Inflammatory macrophage (primary cell): ENCODE results near the gene ZNF740.
A peak's percentile ranks its signal among the peaks of the same experiment; 100 is the strongest.
"Not testable (repeated sequence)": the region's sequence is repeated elsewhere in the genome, so short reads cannot be mapped to it uniquely, and the experiment has no call there.

Source experiments
- DNase-seq, 2 donors: peaks; one replicate each; pipeline ENCODE4 v3.0.0-alpha.2; 2020 to 2022
- total RNA-seq, 18 experiments: gene quantifications; one replicate each; lab custom pipeline; 2026; ENCODE audit warnings: mixed read lengths in 6 of 18, inconsistent platforms in 2 of 18; lab: John Stamatoyannopoulos, UW

The ZNF740 gene
- 3.5 to 36.9 (median 18.9) reads per million in 18 experiments for total RNA-seq

- DNase-seq = peak; percentile 97 to 98
Measured at GRCh38 chr12:53180220-53180930, at the start of gene ZNF740, which contains the start of gene CSAD. TSS of gene ZNF740 (plus strand) at chr12:53180722. CDS start at chr12:53181984, 1,262 bp downstream. TSS of gene CSAD (minus strand) at chr12:53180925. CDS start at chr12:53173470, 7,455 bp downstream.

- no peak for DNase-seq
Measured at GRCh38 chr12:53131844-53132243, 48.7 kb upstream of the ZNF740 start.

- no peak for DNase-seq
Measured at GRCh38 chr12:53133722-53134121, 46.8 kb upstream of the ZNF740 start.

- no peak for DNase-seq
Measured at GRCh38 chr12:53143355-53143754, 37.2 kb upstream of the ZNF740 start.

GRCh38 chr12:53145383-53146260 is 34.9 kb upstream of the ZNF740 start:
- DNase-seq = no peak

- no peak for DNase-seq
Measured at GRCh38 chr12:53147181-53147580, 33.3 kb upstream of the ZNF740 start.

- DNase-seq = no peak
Measured at GRCh38 chr12:53147653-53148052, 32.9 kb upstream of the ZNF740 start.

GRCh38 chr12:53151039-53151438 is 29.5 kb upstream of the ZNF740 start:
- DNase-seq = no peak

GRCh38 chr12:53152390-53152789 is 28.1 kb upstream of the ZNF740 start:
- no peak for DNase-seq

- peak; percentile 80 to 82 for DNase-seq
Measured at GRCh38 chr12:53159195-53159839, 21.2 kb upstream of the ZNF740 start.

- DNase-seq = no peak
Measured at GRCh38 chr12:53160000-53160399, 20.5 kb upstream of the ZNF740 start.

- DNase-seq = no peak
Measured at GRCh38 chr12:53160673-53161072, 19.8 kb upstream of the ZNF740 start.

- no peak for DNase-seq
Measured at GRCh38 chr12:53161119-53161911, 19.2 kb upstream of the ZNF740 start.

GRCh38 chr12:53163008-53163407 is 17.5 kb upstream of the ZNF740 start:
- not testable (repeated sequence) for DNase-seq

- DNase-seq = no peak
Measured at GRCh38 chr12:53166837-53167236, 13.7 kb upstream of the ZNF740 start.

- DNase-seq = no peak
Measured at GRCh38 chr12:53169644-53170043, 10.9 kb upstream of the ZNF740 start.

GRCh38 chr12:53170215-53170614 is 10.3 kb upstream of the ZNF740 start:
- no peak for DNase-seq

- DNase-seq = no peak
Measured at GRCh38 chr12:53170876-53171724, 9.4 kb upstream of the ZNF740 start.

- DNase-seq = no peak
Measured at GRCh38 chr12:53171725-53172329, 8.7 kb upstream of the ZNF740 start.

GRCh38 chr12:53172352-53172751 is 8.2 kb upstream of the ZNF740 start:
- no peak for DNase-seq
